Natural killer cell (primary cell): ENCODE data around the gene CHL1. TPM values are rescaled to one million over a fixed set of nuclear protein-coding genes. Genes with fewer than 3 reads are reported as not detected.

ENCODE experiments used
- ATAC-seq, 3 donors: fragments of 150-1000 bp in 2 of 3; fragments of 200-7000 bp in 1 of 3; cut with Tn5 transposase; 1 replicate in 1 of 3; 2 replicates in 2 of 3; pipeline ENCODE4 v1.10.0; 2021; ENCODE audit warnings: mild to moderate bottlenecking in 2 of 3, moderate library complexity in 2 of 3
- DNase-seq, 2 donors: peaks; one replicate each; pipeline versions ENCODE4 v3.0.0 to v3.0.0-alpha.2; 2013 to 2021; ENCODE audit warnings: mixed read lengths in 1 of 2
- H3K27ac ChIP-seq: one replicate; pipeline ENCODE4 v1.5.1; 2013; ENCODE audit warnings: mild to moderate bottlenecking, low read length
- H3K27me3 ChIP-seq: one replicate; pipeline ENCODE4 v1.6.1; 2013; ENCODE audit warnings: low read length; ENCODE audit not compliant: control insufficient read depth, insufficient read depth
- H3K36me3 ChIP-seq: one replicate; pipeline ENCODE4 v1.6.1; 2013; ENCODE audit warnings: low read length; ENCODE audit not compliant: control insufficient read depth, insufficient read depth
- H3K4me1 ChIP-seq: one replicate; pipeline ENCODE4 v1.6.1; 2013; ENCODE audit warnings: low read length; ENCODE audit not compliant: control insufficient read depth, insufficient read depth
- H3K4me3 ChIP-seq: one replicate; pipeline ENCODE4 v1.5.1; 2013; ENCODE audit warnings: low read length
- H3K9me3 ChIP-seq: one replicate; pipeline ENCODE4 v1.6.1; 2013; ENCODE audit warnings: low read length; ENCODE audit not compliant: control insufficient read depth, insufficient read depth
- H3K27ac Mint-ChIP-seq, 2 donors: one replicate each; pipeline ENCODE4 v1.8.0; 2022; ENCODE audit warnings: mild to moderate bottlenecking in 2 of 2, mixed read lengths in 2 of 2, moderate library complexity in 1 of 2
- H3K27me3 Mint-ChIP-seq, 2 donors: one replicate each; pipeline ENCODE4 v1.8.0; 2022; ENCODE audit warnings: low read depth in 2 of 2, mixed read lengths in 2 of 2
- H3K36me3 Mint-ChIP-seq: one replicate; pipeline ENCODE4 v1.8.0; 2022; ENCODE audit warnings: mixed read lengths
- H3K4me1 Mint-ChIP-seq, 2 donors: one replicate each; pipeline ENCODE4 v1.8.0; 2022; ENCODE audit warnings: mixed read lengths in 2 of 2
- H3K4me3 Mint-ChIP-seq: one replicate; pipeline ENCODE4 v1.8.0; 2022; ENCODE audit warnings: mild to moderate bottlenecking, moderate library complexity, mixed read lengths
- H3K9me3 Mint-ChIP-seq, 2 donors: one replicate each; pipeline ENCODE4 v1.8.0; 2022; ENCODE audit warnings: mixed read lengths in 2 of 2
- CTCF ChIP-seq: fragments of 200-600 bp; IDR thresholded peaks from one replicate; pipeline ENCODE4 v1.8.0; 2022; ENCODE audit warnings: antibody characterized with exemption
- WGBS: methylation state at CpG from one replicate; pipeline ENCODE4 v1.1.7; 2013; ENCODE audit warnings: missing lambda C conversion rate; ENCODE audit not compliant: insufficient coverage; 5-methylcytosine and 5-hydroxymethylcytosine counted together
- intact Hi-C: fragments of 100-400 bp; cut with micrococcal nuclease; formaldehyde crosslinking; loops from one replicate; pipeline ENCODE4 v1.14.2; 2022
- total RNA-seq, 4 donors: library from RNA; stranded (reverse); fragments of 120-200 nt in 1 of 4; gene quantifications; one replicate each; pipeline versions ENCODE4 v1.2.3 to v1.2.4, GENCODE V29; 2013 to 2022

The CHL1 gene
- total RNA-seq, 3 donors from 2014 or later (not counting 1 experiment from before 2014, with no cell fraction given), result not detected

GRCh38 chr3:192215-192929 lies 4.2 kb upstream of the CHL1 start:
- Histone ChIP-seq H3K27ac (no peak overlapping the region), H3K9me3 (peaks cover 5% of the 10 kb centered on the region), H3K4me3 (no peak overlapping the region), H3K27me3 (peaks cover 9% of the 10 kb centered on the region), H3K4me1 (no peaks in the 10 kb centered on the region), H3K36me3 (no peaks in the 10 kb centered on the region)
- 88% methylated on average over 13 of the region's 25 CpGs for WGBS
- no peak overlapping the region for H3K4me3 Mint-ChIP-seq
- TF ChIP-seq CTCF, result no peak
- intact Hi-C loops, result no loop called here
- no peak for DNase-seq
- peaks cover 9% of the 10 kb centered on the region in 2 donors for H3K27me3 Mint-ChIP-seq
- no peak for ATAC-seq
- no peak overlapping the region for H3K27ac Mint-ChIP-seq
- H3K4me1 Mint-ChIP-seq, result peaks cover 0 to 4% of the 10 kb centered on the region in 2 donors
- H3K9me3 Mint-ChIP-seq, result peaks cover 6 to 8% of the 10 kb centered on the region in 2 donors
- H3K36me3 Mint-ChIP-seq, result peaks cover 9% of the 10 kb centered on the region

- Histone ChIP-seq H3K4me3 (no peak overlapping the region), H3K36me3 (no peaks in the 10 kb centered on the region), H3K27ac (no peak overlapping the region), H3K9me3 (peaks cover 2% of the 10 kb centered on the region), H3K27me3 (peaks cover 10% of the 10 kb centered on the region), H3K4me1 (no peaks in the 10 kb centered on the region)
- Mint-ChIP-seq H3K27me3 (peaks cover 9 to 10% of the 10 kb centered on the region in 2 donors), H3K4me3 (no peak overlapping the region), H3K27ac (no peak overlapping the region), H3K9me3 (peaks cover 3 to 8% of the 10 kb centered on the region in 2 donors), H3K4me1 (peaks cover 0 to 4% of the 10 kb centered on the region in 2 donors), H3K36me3 (peaks cover 9% of the 10 kb centered on the region)
- WGBS, result 92% methylated on average over 2 of the region's 2 CpGs
- TF ChIP-seq CTCF, result no peak
- intact Hi-C loops, result no loop called here
- DNase-seq (no peak), ATAC-seq (no peak)
Measured at GRCh38 chr3:194001-194400, 2.6 kb upstream of the CHL1 start.

GRCh38 chr3:194421-194820 lies 2.1 kb upstream of the CHL1 start:
- Histone ChIP-seq H3K9me3 (peaks cover 2% of the 10 kb centered on the region), H3K36me3 (no peaks in the 10 kb centered on the region), H3K4me1 (no peaks in the 10 kb centered on the region), H3K27ac (no peak overlapping the region), H3K27me3 (peaks cover 10% of the 10 kb centered on the region), H3K4me3 (no peak overlapping the region)
- H3K27me3 Mint-ChIP-seq, result peaks cover 9 to 10% of the 10 kb centered on the region in 2 donors
- TF ChIP-seq CTCF, result no peak
- peaks cover 0 to 4% of the 10 kb centered on the region in 2 donors for H3K4me1 Mint-ChIP-seq
- WGBS, result 97% methylated on average over 2 of the region's 3 CpGs
- H3K36me3 Mint-ChIP-seq, result peaks cover 9% of the 10 kb centered on the region
- no peak overlapping the region for H3K27ac Mint-ChIP-seq
- DNase-seq (no peak), ATAC-seq (no peak)
- no peak overlapping the region for H3K4me3 Mint-ChIP-seq
- H3K9me3 Mint-ChIP-seq, result peaks cover 3 to 8% of the 10 kb centered on the region in 2 donors
- intact Hi-C loops, result no loop called here

GRCh38 chr3:195666-196065 lies 897 bp upstream of the CHL1 start:
- Mint-ChIP-seq H3K9me3 (peaks cover 3 to 8% of the 10 kb centered on the region in 2 donors), H3K4me1 (peaks cover 0 to 4% of the 10 kb centered on the region in 2 donors), H3K4me3 (no peak overlapping the region), H3K27me3 (peaks cover 9 to 10% of the 10 kb centered on the region in 2 donors), H3K27ac (no peak overlapping the region), H3K36me3 (peaks cover 9% of the 10 kb centered on the region)
- H3K4me1 ChIP-seq, result no peaks in the 10 kb centered on the region
- no peaks in the 10 kb centered on the region for H3K36me3 ChIP-seq
- peaks cover 2% of the 10 kb centered on the region for H3K9me3 ChIP-seq
- intact Hi-C loops, result no loop called here
- peaks cover 10% of the 10 kb centered on the region for H3K27me3 ChIP-seq
- ATAC-seq (no peak), DNase-seq (no peak)
- no peak overlapping the region for H3K4me3 ChIP-seq
- no peak overlapping the region for H3K27ac ChIP-seq
- TF ChIP-seq CTCF, result no peak
- WGBS, result 75% methylated on average over 5 of the region's 6 CpGs
